Left renal cortex interstitium (tissue), 4 donors: ENCODE data around the gene EPHB4. TPM values are rescaled to one million over a fixed set of nuclear protein-coding genes. Genes with fewer than 3 reads are reported as not detected.

Experiments used
- polyA plus RNA-seq, 4 donors: library from polyadenylated mRNA; unstranded; fragments of 120-200 nt; gene quantifications; one replicate each; pipeline ENCODE4 v1.2.1, GENCODE V29; 2013; ENCODE audit not compliant: insufficient read length in 4 of 4

The EPHB4 gene
- polyA plus RNA-seq, 4 donors: 83.9 to 98.8 (median 90.8) TPM

Other genes with a start within 250 kb of the EPHB4 start
- 10 to 100 TPM; 25.9 to 55.9 (median 47.4) TPM for gene LRCH4, start 241.4 kb downstream of the EPHB4 start, polyA plus RNA-seq
- gene FBXO24, start 241.2 kb downstream of the EPHB4 start, polyA plus RNA-seq: 1 to 10 TPM; 1.6 to 3.2 (median 2.5) TPM
- gene PCOLCE, start 225.2 kb downstream of the EPHB4 start, polyA plus RNA-seq: 100 to 1,000 TPM in 3 of 4 donors, 10 to 100 TPM in 1; 97.8 to 184 (median 137) TPM
- gene MOSPD3, start 215.0 kb downstream of the EPHB4 start, polyA plus RNA-seq: 10 to 100 TPM; 22.9 to 35.8 (median 29.9) TPM
- 1 to 10 TPM in 2 of 4 donors, under 1 TPM in 2; 0.70 to 2.4 (median 1.1) TPM for gene TFR2, start 186.0 kb downstream of the EPHB4 start, polyA plus RNA-seq
- gene ACTL6B, start 171.1 kb downstream of the EPHB4 start, polyA plus RNA-seq: under 1 TPM in 1 of 4 donors, not detected in 3; 0.17 TPM
- gene GNB2, start 153.8 kb downstream of the EPHB4 start, polyA plus RNA-seq: 100 to 1,000 TPM; 177 to 240 (median 204) TPM
- 10 to 100 TPM; 25.7 to 70.4 (median 48.9) TPM for gene GIGYF1, start 133.3 kb downstream of the EPHB4 start, polyA plus RNA-seq
- 10 to 100 TPM; 22.9 to 40.8 (median 26.9) TPM for gene POP7, start 121.4 kb downstream of the EPHB4 start, polyA plus RNA-seq
- gene EPO, start 107.1 kb downstream of the EPHB4 start, polyA plus RNA-seq: under 1 TPM in 3 of 4 donors, not detected in 1; 0.10 to 0.17 (median 0.12) TPM
- under 1 TPM in 3 of 4 donors, not detected in 1; 0.03 to 0.05 (median 0.04) TPM for gene ZAN, start 93.9 kb downstream of the EPHB4 start, polyA plus RNA-seq
- 10 to 100 TPM; 18.6 to 42.2 (median 31.9) TPM for gene SLC12A9, start 25.2 kb upstream of the EPHB4 start, polyA plus RNA-seq
- gene TRIP6, start 39.9 kb upstream of the EPHB4 start, polyA plus RNA-seq: 100 to 1,000 TPM in 1 of 4 donors, 10 to 100 TPM in 3; 67.7 to 108 (median 89.7) TPM
- gene SRRT, start 47.6 kb upstream of the EPHB4 start, polyA plus RNA-seq: 100 to 1,000 TPM; 144 to 219 (median 178) TPM
- gene UFSP1, start 62.2 kb upstream of the EPHB4 start, polyA plus RNA-seq: 1 to 10 TPM; 1.4 to 4.1 (median 2.4) TPM
- 1 to 10 TPM; 3.8 to 5.6 (median 4.9) TPM for gene ACHE, start 68.4 kb upstream of the EPHB4 start, polyA plus RNA-seq
- under 1 TPM; 0.19 to 0.60 (median 0.50) TPM for gene MUC3A, start 122.0 kb upstream of the EPHB4 start, polyA plus RNA-seq
- gene MUC12, start 142.0 kb upstream of the EPHB4 start, polyA plus RNA-seq: under 1 TPM in 3 of 4 donors, not detected in 1; 0.18 to 0.23 (median 0.22) TPM
- not detected for gene MUC17, start 192.6 kb upstream of the EPHB4 start, polyA plus RNA-seq